Fibroblast of peridontal ligament (primary cell): ENCODE measurements around the gene HOXB5.

Source experiments
- DNase-seq: peaks from one replicate; pipeline ENCODE4 v3.0.0-alpha.2; 2010; ENCODE audit errors: extremely low read depth

The HOXB5 gene

GRCh38 chr17:48559840-48560817 lies 33.5 kb downstream of the HOXB5 start:
- no peak for DNase-seq

DNA sequence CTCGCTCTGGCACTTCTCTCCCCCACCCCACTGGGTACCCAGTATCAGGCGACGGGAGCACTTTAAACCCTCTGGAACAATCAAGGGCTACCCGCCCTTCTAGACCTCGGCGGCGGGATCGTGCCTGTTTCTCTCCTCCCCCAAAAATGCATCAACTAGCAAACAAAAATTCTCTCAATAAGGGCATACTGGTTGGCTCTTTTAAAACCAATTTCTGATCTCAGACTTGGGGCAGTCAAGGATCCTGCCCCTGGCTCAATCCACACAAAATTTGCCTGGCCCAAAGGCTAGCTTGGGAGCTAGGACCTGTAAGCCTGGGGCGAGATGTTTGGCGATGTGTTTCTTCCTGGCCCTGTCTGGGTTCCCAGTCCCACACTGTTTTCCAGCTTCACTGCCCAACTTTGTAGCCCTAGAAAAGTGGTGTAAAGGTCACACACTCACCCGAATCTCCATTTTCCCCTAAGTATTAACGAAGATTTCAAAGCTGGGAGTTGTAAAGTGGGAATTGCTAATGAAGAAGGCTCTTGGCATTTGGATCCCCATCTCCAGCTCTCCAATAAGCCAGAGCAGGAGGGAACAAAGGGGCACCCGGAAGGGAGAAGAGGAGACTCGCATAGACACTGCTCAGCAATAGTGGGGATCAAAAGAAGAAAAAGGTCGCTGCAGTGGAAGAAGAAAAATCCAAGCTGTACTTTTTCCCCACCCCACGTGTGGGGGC lies 34.3 kb downstream of the HOXB5 start:
- no peak for DNase-seq

GRCh38 chr17:48558831-48559121 lies 34.8 kb downstream of the HOXB5 start:
- DNase-seq: no peak

- DNase-seq: no peak
Measured at GRCh38 chr17:48558057-48558830, 35.3 kb downstream of the HOXB5 start.

DNA sequence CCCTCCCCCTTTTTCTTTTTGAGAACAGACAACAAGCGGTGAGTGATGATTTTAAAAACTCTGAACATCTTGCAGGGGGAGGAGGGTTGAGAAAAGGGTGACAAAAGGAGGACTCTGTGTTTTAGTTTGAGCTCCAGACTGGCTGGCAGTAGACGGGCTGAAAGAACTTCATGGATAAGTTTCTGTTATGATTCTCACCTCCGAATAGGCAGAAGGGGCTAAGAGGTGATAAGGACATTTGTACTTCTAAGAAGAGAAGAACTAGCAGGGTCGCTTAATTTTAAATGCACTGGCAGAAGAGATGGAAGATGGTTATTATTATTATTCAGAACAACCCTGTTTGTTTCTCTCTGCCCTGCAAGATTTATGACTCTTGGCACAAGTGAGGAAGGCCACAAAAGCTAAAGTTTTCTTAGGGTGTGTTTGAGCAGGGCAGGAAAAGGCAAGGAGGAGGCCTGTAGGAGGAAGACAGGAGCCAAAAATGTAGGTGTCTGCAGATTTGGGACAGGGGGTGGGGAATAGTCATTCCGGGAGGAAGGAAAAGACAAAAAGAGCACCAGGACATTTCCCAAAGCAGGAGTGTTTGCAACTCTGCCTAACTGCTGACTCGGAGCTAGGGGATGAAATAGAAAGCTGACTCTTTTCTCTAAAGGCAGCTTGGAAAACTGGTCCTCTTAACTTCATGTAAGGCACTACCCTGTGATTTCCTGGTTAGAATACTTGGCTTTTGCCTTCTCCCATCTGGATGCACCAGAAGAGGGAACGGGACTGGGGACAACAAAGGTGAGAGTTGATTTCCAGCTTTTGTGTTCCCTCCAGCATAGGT lies 36.8 kb downstream of the HOXB5 start:
- no peak for DNase-seq

GRCh38 chr17:48556229-48556575 lies 37.4 kb downstream of the HOXB5 start:
- DNase-seq: no peak

DNA sequence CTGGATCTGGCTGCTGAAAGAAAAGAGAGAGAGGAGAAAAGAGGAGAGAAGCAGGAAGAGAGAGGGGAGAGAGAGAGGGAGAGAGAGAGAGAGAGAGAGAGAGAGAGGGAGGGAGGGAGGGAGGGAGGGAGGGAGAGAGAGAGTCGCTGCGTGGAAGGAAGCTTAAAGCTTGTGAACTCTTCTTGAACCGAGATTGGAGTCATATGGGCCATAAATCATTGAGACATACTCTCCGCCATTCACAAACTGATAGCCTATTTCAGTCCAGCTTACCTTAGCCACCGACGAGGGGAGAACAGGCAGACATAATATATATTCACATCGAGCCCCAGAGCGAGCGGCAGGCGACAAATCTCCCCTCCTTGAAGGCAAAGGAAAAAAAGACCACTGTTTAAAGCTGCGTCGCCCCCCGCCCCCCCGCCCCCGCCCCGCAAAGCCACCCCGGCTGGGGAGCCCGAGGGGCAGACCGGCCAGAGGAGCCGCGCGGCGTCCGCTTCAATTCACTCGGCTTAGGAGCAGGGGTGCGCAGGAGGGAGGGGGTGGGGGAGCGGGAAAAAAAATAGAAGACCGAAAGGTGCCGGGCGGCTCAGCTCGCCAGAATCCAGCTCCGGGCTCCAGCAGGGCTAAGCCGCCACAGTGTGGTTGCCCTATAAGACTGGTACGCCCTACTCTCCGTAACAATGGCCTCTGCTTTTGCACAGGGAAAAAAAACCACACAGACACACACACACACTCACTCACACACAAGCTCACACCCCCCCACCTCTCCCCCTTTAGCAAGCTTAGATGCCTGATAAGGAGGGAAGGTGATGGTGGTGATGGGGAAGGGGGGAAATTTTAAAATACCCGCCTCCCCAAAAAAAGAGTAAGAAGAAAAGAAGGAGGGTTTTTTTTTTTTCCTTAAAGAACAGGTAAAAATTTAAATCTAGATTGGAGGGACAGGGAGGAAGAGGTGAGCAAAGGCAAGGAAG lies 38.0 kb downstream of the HOXB5 start:
- no peak for DNase-seq

GRCh38 chr17:48554412-48555257 lies 38.9 kb downstream of the HOXB5 start:
- no peak for DNase-seq

DNA sequence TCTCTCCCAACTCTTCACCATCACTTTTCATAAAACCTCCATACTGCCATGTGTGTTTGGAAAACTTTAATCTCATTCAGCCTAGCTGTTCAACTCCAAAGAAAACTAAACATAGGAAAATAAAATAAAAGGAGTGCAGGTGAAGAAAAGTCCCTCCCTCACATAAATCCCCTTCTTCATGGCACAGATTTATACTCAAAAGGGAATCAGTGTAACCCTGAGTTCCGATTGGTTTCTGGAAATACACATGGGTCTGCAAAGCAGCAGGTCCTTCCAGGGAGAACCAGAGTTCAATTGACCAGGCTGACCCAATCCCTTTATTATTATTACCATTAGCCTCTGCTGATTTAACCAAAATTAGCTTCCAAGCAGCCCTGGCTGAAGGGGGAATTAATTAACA lies 39.8 kb downstream of the HOXB5 start:
- no peak for DNase-seq

DNA sequence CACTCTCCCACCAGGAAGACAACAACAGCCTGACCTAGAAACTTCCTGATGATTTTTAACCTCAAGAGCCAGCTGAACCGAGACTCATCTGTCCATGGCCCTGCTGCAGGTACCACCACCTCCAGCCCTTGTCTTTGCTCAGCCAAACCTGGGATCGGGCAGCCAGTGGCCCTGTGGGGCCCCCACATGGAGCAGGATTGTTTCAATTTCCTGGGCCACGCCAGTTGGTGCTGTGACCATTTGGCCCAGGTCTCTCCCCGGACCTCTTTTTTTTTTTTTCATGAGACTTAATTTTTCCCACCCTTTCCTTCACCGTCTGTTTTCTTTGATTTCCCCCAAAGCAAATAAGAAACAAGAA lies 40.4 kb downstream of the HOXB5 start:
- DNase-seq: no peak

DNA sequence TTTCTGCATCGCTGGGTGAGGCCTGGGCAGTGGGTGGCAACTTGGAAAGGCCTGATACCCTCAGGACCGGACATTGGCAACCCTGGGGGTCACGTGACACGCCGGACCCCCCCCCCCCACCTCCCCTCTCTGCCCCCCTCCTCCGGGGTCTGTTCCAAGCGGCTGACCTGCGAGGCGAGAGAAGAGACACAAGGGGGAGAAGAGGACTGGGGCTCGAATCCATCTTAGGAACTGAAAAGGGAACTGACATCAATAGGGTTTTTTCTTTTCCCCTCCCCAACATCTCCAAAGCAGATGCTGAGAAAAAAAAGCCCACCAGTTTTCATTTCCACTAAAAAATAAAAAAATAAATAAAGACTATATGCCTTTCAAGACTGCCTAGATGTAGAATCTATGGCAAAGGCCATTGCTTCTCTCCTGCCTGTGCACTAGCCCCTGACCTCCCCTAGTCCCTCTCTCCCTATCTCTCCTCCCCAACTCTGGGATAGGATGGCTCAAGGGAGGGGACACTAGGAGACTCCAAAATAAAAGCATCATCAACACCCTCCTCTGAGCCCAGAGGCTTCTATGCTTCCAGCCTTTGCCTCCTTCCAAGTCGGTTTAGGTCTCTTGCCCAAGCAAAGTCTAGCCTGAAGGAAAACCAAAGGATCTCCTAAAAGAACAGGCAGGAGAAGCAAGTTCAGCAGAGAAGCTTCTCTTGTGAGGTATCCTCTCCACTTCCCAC lies 41.0 kb downstream of the HOXB5 start:
- no peak for DNase-seq

DNA sequence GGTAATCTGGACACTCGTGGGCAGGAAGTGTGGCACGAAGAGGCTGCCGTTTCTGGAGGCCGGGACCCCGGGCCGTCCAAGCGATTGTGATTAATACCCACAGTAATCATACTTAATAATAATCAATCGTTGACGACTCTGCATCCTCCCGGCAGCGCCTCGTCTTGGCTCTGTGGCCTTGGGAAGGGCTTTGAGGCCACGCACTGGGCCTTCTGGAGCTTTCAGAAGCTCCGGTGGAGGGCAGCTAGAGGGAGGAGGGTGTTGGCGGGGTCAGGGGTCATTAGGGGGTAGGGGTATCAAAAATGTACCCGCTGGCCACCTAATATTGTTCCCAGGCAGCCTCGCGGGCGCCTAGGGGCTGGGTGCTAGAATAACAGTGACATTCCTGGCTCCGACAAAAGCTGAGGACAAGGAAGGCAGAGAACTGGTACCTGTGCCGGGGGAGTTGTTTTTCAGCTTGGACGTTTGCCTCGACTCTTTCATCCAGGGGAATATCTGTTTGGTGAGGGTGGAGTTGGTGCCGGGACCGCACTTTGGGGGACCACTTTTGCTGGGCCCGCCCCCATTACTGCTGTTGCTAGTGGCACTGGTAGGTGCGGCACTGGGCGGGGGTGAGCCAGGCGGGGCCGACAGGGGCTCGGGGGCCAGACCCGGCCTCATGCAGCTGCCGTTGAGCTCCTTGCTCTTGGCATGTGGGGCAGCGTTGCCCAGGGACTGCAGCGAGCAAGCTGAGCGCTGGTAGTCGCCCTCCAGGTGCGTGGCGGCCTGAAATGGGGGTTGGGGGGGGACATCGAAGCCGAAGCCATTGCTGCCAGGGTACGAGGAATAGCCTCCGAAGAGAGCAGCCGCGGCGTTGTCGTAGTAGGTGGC lies 41.7 kb downstream of the HOXB5 start:
- no peak for DNase-seq

DNA sequence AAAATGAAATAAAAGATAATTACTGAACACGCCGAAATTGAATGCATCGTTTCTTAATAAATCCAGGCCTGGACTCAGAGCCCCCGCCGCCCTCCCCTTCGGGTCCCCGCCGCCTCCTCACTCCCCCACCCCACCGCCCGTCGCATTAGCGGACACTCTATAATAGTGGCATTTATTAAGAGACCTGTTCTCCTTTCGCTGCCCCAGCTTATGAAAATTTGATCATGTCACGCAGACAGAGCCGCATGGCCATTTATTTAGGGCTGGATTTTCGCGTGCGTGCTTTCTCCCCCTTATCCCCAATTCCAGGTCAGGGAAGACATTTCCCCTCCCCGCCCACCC lies 42.4 kb downstream of the HOXB5 start:
- DNase-seq: no peak

- DNase-seq: no peak
Measured at GRCh38 chr17:48550502-48551213, 42.9 kb downstream of the HOXB5 start.

DNA sequence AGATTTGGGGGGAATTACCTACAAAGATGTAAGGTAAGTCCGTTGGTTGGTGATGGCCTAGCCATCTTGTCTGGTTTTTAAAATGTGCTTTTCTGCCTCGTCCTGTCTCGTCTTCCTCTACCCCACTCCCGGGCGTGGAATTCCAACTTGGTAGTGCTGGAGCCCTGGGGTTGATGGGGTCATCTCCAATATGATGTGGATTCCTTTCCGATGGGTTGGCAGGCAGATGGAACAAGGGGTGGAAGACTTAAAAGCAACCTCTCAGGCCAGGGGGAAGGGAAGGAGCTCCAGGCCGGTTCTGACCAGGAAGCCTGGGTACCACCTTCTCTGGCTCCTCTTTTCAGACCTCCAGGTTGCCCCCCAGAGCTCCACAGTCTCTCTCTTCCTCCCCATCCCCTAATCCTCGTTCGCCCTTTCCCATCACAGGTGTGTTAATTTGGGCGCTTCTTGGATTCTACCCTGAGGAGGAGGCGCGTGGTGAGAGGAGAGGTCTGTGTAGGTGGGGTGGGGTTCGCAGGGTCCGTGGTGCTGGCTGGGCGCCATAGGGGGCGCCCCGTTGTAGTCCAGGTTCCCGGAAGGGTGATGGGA lies 43.6 kb downstream of the HOXB5 start:
- DNase-seq: no peak

- DNase-seq: no peak
Measured at GRCh38 chr17:48549281-48549630, 44.3 kb downstream of the HOXB5 start.
